ENCODE data around the gene DDN. TPM values are rescaled to one million over a fixed set of nuclear protein-coding genes. Genes with fewer than 3 reads are reported as not detected.

Gene DDN
- total RNA-seq, 1 donor from 2014 or later: 0.12 TPM

Other genes starting within 250 kb of the DDN start
- 37.6 and 48.5 TPM in 2 replicates for gene ADCY6, start 210.3 kb downstream of the DDN start, total RNA-seq
- gene CACNB3, start 180.9 kb downstream of the DDN start, total RNA-seq: 22.9 and 38.2 TPM in 2 replicates
- 57.2 and 62.1 TPM in 2 replicates for gene DDX23, start 147.2 kb downstream of the DDN start, total RNA-seq
- 4.7 and 14.9 TPM in 2 replicates for gene RND1, start 133.5 kb downstream of the DDN start, total RNA-seq
- gene FKBP11, start 73.9 kb downstream of the DDN start, total RNA-seq: 16.1 and 29.7 TPM in 2 replicates
- gene ARF3, start 41.9 kb downstream of the DDN start, total RNA-seq: 108 TPM in 2 replicates
- gene WNT10B, start 27.6 kb downstream of the DDN start, total RNA-seq: not detected in 2 replicates
- not detected in 2 replicates for gene WNT1, start 21.1 kb downstream of the DDN start, total RNA-seq
- gene PRKAG1, start 19.4 kb upstream of the DDN start, total RNA-seq: 48.6 and 56.5 TPM in 2 replicates
- gene KMT2D, start 61.4 kb upstream of the DDN start, total RNA-seq: 89.2 and 117 TPM in 2 replicates
- 1.7 and 2.3 TPM in 2 replicates for gene RHEBL1, start 70.6 kb upstream of the DDN start, total RNA-seq
- 0.05 and 0.29 TPM in 2 replicates for gene DHH, start 95.4 kb upstream of the DDN start, total RNA-seq
- gene LMBR1L, start 111.5 kb upstream of the DDN start, total RNA-seq: 60.8 and 73.5 TPM in 2 replicates
- gene TUBA1B, start 132.0 kb upstream of the DDN start, total RNA-seq: 1,215 and 1,250 TPM in 2 replicates
- 1,256 and 1,548 TPM in 2 replicates for gene TUBA1A, start 189.7 kb upstream of the DDN start, total RNA-seq

Measured in glomerular endothelial cell (primary cell).